SK-N-SH (cell line): Measurements from ENCODE around the gene MLLT1. TPM values are rescaled to one million over a fixed set of nuclear protein-coding genes. Genes with fewer than 3 reads are reported as not detected.

Source experiments
- CTCF ChIA-PET: fragments of 300-600, 350-600 bp; formaldehyde crosslinking; extraction: SDS; loops from one replicate; lab custom pipeline; 2021; lab: Yijun Ruan, JAX
- POLR2A ChIA-PET: fragments of 350-600 bp; sonication (Branson Sonifier 250); formaldehyde crosslinking; extraction: SDS; loops from one replicate; lab custom pipeline; 2020; ENCODE audit warnings: antibody characterized with exemption, inconsistent platforms; lab: Yijun Ruan, JAX
- DNase-seq: peaks from one replicate; pipeline ENCODE4 v3.0.0; 2012
- H2AFZ ChIP-seq: fragments of 200-600 bp; sonication (generic); 2 replicates; pipeline ENCODE4 v1.8.1; 2016; ENCODE audit warnings: antibody characterized with exemption, mild to moderate bottlenecking, low read depth
- H3F3A ChIP-seq: fragments of 200-600 bp; sonication (generic); replicated peaks from 2 replicates; pipeline ENCODE3; 2016; ENCODE audit warnings: antibody characterized with exemption, mild to moderate bottlenecking; ENCODE audit not compliant: insufficient read depth
- H3K27ac ChIP-seq, 2 experiments: fragments of 200-500 bp in 1 of 2; fragments of 200-600 bp in 1 of 2; sonication (Bioruptor generic) in 1 of 2; sonication (generic), shearing (Covaris generic) in 1 of 2; 2 replicates each; pipeline versions ENCODE4 v1.5.1 to v1.6.1; 2014 to 2016; ENCODE audit warnings: low read depth in 2 of 2, inconsistent platforms in 1 of 2, low read length in 1 of 2, mild to moderate bottlenecking in 1 of 2, mixed read lengths in 1 of 2
- H3K27me3 ChIP-seq: fragments of 200-600 bp; sonication (generic), shearing (Covaris generic); 2 replicates; pipeline ENCODE4 v1.6.1; 2016; ENCODE audit warnings: mixed run types; ENCODE audit not compliant: insufficient read depth
- H3K36me3 ChIP-seq, 2 experiments: fragments of 200-500 bp in 1 of 2; fragments of 200-600 bp in 1 of 2; sonication (Bioruptor generic) in 1 of 2; sonication (generic) in 1 of 2; replicated peaks in 1 of 2; 2 replicates each; pipeline versions ENCODE3 to v1.5.1; 2014 to 2016; ENCODE audit warnings: low read length in 1 of 2, mild to moderate bottlenecking in 1 of 2; ENCODE audit not compliant: insufficient read depth in 2 of 2, control insufficient read depth in 1 of 2
- H3K4me1 ChIP-seq, 2 experiments: fragments of 200-500 bp in 1 of 2; fragments of 200-600 bp in 1 of 2; sonication (Bioruptor generic) in 1 of 2; sonication (generic), shearing (Covaris generic) in 1 of 2; 2 replicates each; pipeline versions ENCODE4 v1.5.1 to v1.6.1; 2014 to 2016; ENCODE audit warnings: low read depth in 1 of 2, low read length in 1 of 2, mixed run types in 1 of 2; ENCODE audit not compliant: insufficient read depth in 2 of 2, control insufficient read depth in 1 of 2
- H3K4me2 ChIP-seq: fragments of 200-600 bp; sonication (generic), shearing (Covaris generic); 2 replicates; pipeline ENCODE4 v1.6.1; 2017; ENCODE audit warnings: mixed run types
- H3K4me3 ChIP-seq, 2 experiments: fragments of 200-500 bp in 1 of 2; fragments of 200-600 bp in 1 of 2; sonication (Bioruptor generic) in 1 of 2; sonication (generic), shearing (Covaris generic) in 1 of 2; 2 replicates each; pipeline versions ENCODE4 v1.5.1 to v1.8.1; 2014 to 2016; ENCODE audit warnings: low read depth in 2 of 2, inconsistent platforms in 1 of 2, low read length in 1 of 2, mild to moderate bottlenecking in 1 of 2, mixed read lengths in 1 of 2, moderate library complexity in 1 of 2
- H3K79me2 ChIP-seq: fragments of 200-600 bp; sonication (generic); 2 replicates; pipeline ENCODE4 v1.8.1; 2017; ENCODE audit warnings: mild to moderate bottlenecking; ENCODE audit not compliant: insufficient read depth
- H3K9ac ChIP-seq: fragments of 200-600 bp; sonication (generic); 2 replicates; pipeline ENCODE4 v1.6.1; 2017; ENCODE audit warnings: mixed run types
- H3K9me2 ChIP-seq: fragments of 200-600 bp; sonication (generic); 2 replicates; pipeline ENCODE4 v1.6.1; 2017; ENCODE audit warnings: mixed run types
- H3K9me3 ChIP-seq: fragments of 200-600 bp; sonication (generic); 2 replicates; pipeline ENCODE4 v1.6.1; 2017; ENCODE audit warnings: mixed run types, mild to moderate bottlenecking, moderate library complexity
- H4K20me1 ChIP-seq: fragments of 200-600 bp; sonication (generic); 2 replicates; pipeline ENCODE4 v1.6.1; 2017; ENCODE audit warnings: mild to moderate bottlenecking, mixed run types; ENCODE audit not compliant: insufficient read depth
- FOSL2 ChIP-seq: IDR thresholded peaks from 2 replicates; pipeline ENCODE4 v1.4.0; 2012; ENCODE audit warnings: low read depth, mild to moderate bottlenecking, moderate library complexity, borderline replicate concordance
- FOXM1 ChIP-seq: IDR thresholded peaks from 2 replicates; pipeline ENCODE4 v1.4.0; 2012; ENCODE audit warnings: low read depth, mild to moderate bottlenecking
- GATA2 ChIP-seq: sonication (generic); formaldehyde crosslinking; IDR thresholded peaks from 2 replicates; pipeline ENCODE4 v1.5.0; 2020; ENCODE audit warnings: mild to moderate bottlenecking, missing genetic modification reagents
- JUND ChIP-seq: IDR thresholded peaks from 2 replicates; pipeline ENCODE4 v1.4.0; 2012
- MEF2A ChIP-seq: IDR thresholded peaks from 2 replicates; pipeline ENCODE4 v1.4.0; 2012; ENCODE audit warnings: low read depth, borderline replicate concordance
- RAD21 ChIP-seq: IDR thresholded peaks from 2 replicates; pipeline ENCODE4 v1.6.1; 2012; ENCODE audit warnings: mild to moderate bottlenecking, low read length
- RCOR1 ChIP-seq: fragments of 150-350 bp; IDR thresholded peaks from 2 replicates; pipeline ENCODE4 v1.6.1; 2017; ENCODE audit warnings: antibody characterized with exemption, low read length
- RFX5 ChIP-seq: IDR thresholded peaks from 2 replicates; pipeline ENCODE4 v1.6.1; 2012; ENCODE audit warnings: mild to moderate bottlenecking, improper control_type of control experiment, low read length
- RXRA ChIP-seq: IDR thresholded peaks from 2 replicates; pipeline ENCODE4 v1.4.0; 2012; ENCODE audit warnings: low read depth, mild to moderate bottlenecking, borderline replicate concordance
- SIN3A ChIP-seq: IDR thresholded peaks from 2 replicates; pipeline ENCODE4 v1.6.1; 2012; ENCODE audit warnings: low read depth, mild to moderate bottlenecking, low read length, moderate library complexity, borderline replicate concordance
- YY1 ChIP-seq: IDR thresholded peaks from 2 replicates; pipeline ENCODE4 v1.4.0; 2012; ENCODE audit warnings: low read depth, mild to moderate bottlenecking
- WGBS: methylation state at CpG from one replicate; pipeline ENCODE4 v1.1.6; 2017; ENCODE audit warnings: low lambda C conversion rate; 5-methylcytosine and 5-hydroxymethylcytosine counted together
- polyA plus RNA-seq, 3 experiments: library from polyadenylated mRNA; depleted of rRNA; stranded (reverse); fragments of >200 nt; gene quantifications; 2 replicates each; pipeline ENCODE4 v1.2.3, GENCODE V29; 2012
- TF ChIP-seq, protein P1 (sequence below): fragments of 150-350 bp; IDR thresholded peaks from 2 replicates; pipeline ENCODE4 v1.6.1; 2017; ENCODE audit warnings: antibody characterized with exemption, low read length, low read depth, borderline replicate concordance
- TF ChIP-seq, protein P2 (sequence below): IDR thresholded peaks from 2 replicates; pipeline ENCODE4 v1.4.0; 2012; ENCODE audit warnings: low read depth
- TF ChIP-seq, protein P3 (sequence below): fragments of 200-600 bp; sonication (generic); IDR thresholded peaks from 2 replicates; pipeline ENCODE4 v1.6.1; 2017; ENCODE audit warnings: antibody characterized with exemption, mild to moderate bottlenecking, moderate library complexity

MLLT1 gene
- polyA plus RNA-seq, 1 of the 3 experiments (the other 2 are of a cell fraction), result 19.0 TPM

DNA sequence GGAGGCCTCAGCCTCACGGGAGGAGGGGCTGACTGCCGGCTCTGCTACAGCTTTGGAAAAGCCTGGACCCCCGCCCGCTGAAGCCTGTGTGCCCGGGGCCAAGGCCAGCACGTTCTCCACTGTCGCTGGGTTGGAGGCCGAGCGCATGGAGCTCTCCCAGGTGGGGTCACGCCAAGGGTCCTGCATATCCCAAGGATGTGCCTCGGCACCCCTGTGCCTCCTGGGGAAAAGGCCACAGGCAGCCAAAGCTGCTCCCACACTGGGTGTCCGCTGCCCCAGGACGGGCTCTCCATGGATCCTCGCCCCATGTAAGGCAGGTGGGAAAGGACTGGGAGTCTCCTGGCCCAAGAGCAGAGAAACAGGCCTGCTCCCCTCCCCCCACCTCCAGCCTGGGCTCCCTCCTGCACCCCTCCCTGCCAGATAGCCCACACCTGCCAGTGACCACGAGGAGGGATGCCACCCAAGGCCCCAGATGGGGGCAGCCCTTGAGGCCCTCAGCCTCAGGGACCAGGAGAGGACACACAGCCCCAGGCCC, 64.0 kb downstream of the MLLT1 start:
- DNase-seq, result peak; percentile 32
- WGBS, result 100% methylated on average over 1 of the region's 15 CpGs

DNA sequence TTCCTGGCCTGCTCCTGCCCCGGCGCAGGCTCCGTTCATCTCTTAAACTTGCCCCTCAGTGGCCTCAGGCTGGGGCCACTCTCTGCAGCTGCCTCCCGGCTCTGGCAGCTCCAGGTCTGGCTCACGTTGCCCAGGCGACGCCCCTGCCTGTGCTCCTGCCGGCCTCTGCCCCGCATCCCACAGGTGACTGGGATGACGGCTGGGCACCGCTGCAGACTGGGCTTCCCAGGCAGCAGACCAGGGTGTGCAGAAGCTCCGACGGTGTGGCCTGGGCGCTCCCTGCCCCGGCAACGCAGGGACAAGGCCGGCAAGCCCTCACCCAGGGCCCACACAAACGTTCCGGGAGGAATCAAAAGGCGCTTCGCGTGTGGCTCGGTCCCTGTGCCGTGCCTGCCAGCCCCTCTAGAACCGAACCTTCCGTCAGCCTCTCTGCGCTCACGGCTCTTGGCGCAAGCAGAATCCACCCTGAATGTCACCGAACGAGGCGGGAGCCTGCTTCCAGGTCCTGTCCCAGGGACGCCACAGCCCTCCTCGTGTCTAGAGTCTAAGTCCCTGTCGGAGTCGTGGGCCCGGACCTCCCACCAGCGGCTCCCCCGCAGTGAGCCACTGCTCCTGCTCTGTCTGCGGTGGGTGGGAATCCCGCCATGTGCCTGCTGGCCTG, 64.8 kb downstream of the MLLT1 start:
- TF ChIP-seq FOXM1 (no peak), SIN3A (no peak)
- Histone ChIP-seq H3K4me3 (no peak overlapping the region), H3K9ac (no peak overlapping the region), H4K20me1 (peaks cover 5% of the 10 kb centered on the region; the same call in 1 of the 2 replicates), H3K4me1 (peaks cover 0 to 33% of the 10 kb centered on the region in 2 experiments; a peak in 1 of 4 replicates), H3K9me2 (no peaks in the 10 kb centered on the region), H3K27ac (no peak overlapping the region), H3K27me3 (no peaks in the 10 kb centered on the region), H3K36me3 (peaks cover 0 to 28% of the 10 kb centered on the region in 2 experiments), H3F3A (no peaks in the 10 kb centered on the region), H3K9me3 (no peaks in the 10 kb centered on the region), H3K4me2 (no peak overlapping the region), H3K79me2 (no peaks in the 10 kb centered on the region), H2AFZ (no peak overlapping the region)
- ChIA-PET POLR2A (no interaction called here), CTCF (interaction anchor here (1.1 to 1.2 kb wide), 2 partner anchors 48 to 56 kb away, joined by 3 read pairs; no protein-coding TSS in a partner anchor)
- 95% methylated on average over 20 of the region's 41 CpGs for WGBS
- DNase-seq, result no peak

More for the DNA sequence above, 64.0 kb downstream of the MLLT1 start:
- Histone ChIP-seq H3K79me2 (no peaks in the 10 kb centered on the region), H3K4me2 (no peak overlapping the region), H4K20me1 (peaks cover 5% of the 10 kb centered on the region; the same call in 1 of the 2 replicates), H3K9me2 (no peaks in the 10 kb centered on the region), H3K36me3 (peaks cover 0 to 28% of the 10 kb centered on the region in 2 experiments), H2AFZ (no peak overlapping the region), H3F3A (no peaks in the 10 kb centered on the region), H3K27ac (peak overlapping the region in 1 of 2 experiments; percentile 22; a peak in 1 of 4 replicates), H3K27me3 (no peaks in the 10 kb centered on the region), H3K4me3 (no peak overlapping the region), H3K9ac (no peak overlapping the region), H3K9me3 (no peaks in the 10 kb centered on the region), H3K4me1 (peaks cover 0 to 33% of the 10 kb centered on the region in 2 experiments; a peak in 1 of 4 replicates)
- CTCF ChIA-PET, result interaction anchor here (0.5 to 1.1 kb wide), 2 partner anchors 45 to 90 kb away, joined by 3 read pairs; no protein-coding TSS in a partner anchor
- TF ChIP-seq YY1, result no peak
- TF ChIP-seq RFX5, result no peak
- no peak for TF ChIP-seq SIN3A
- no peak for TF ChIP-seq FOSL2
- no peak for TF ChIP-seq GATA2
- TF ChIP-seq RCOR1, result no peak
- TF ChIP-seq RXRA, result no peak
- TF ChIP-seq, protein P1, sequence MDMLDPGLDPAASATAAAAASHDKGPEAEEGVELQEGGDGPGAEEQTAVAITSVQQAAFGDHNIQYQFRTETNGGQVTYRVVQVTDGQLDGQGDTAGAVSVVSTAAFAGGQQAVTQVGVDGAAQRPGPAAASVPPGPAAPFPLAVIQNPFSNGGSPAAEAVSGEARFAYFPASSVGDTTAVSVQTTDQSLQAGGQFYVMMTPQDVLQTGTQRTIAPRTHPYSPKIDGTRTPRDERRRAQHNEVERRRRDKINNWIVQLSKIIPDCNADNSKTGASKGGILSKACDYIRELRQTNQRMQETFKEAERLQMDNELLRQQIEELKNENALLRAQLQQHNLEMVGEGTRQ, result no peak
- no peak for TF ChIP-seq MEF2A
- TF ChIP-seq, protein P2, sequence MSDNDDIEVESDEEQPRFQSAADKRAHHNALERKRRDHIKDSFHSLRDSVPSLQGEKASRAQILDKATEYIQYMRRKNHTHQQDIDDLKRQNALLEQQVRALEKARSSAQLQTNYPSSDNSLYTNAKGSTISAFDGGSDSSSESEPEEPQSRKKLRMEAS, result no peak
- no peak for TF ChIP-seq FOXM1
- TF ChIP-seq RAD21, result no peak
- no peak for TF ChIP-seq JUND
- TF ChIP-seq, protein P3, sequence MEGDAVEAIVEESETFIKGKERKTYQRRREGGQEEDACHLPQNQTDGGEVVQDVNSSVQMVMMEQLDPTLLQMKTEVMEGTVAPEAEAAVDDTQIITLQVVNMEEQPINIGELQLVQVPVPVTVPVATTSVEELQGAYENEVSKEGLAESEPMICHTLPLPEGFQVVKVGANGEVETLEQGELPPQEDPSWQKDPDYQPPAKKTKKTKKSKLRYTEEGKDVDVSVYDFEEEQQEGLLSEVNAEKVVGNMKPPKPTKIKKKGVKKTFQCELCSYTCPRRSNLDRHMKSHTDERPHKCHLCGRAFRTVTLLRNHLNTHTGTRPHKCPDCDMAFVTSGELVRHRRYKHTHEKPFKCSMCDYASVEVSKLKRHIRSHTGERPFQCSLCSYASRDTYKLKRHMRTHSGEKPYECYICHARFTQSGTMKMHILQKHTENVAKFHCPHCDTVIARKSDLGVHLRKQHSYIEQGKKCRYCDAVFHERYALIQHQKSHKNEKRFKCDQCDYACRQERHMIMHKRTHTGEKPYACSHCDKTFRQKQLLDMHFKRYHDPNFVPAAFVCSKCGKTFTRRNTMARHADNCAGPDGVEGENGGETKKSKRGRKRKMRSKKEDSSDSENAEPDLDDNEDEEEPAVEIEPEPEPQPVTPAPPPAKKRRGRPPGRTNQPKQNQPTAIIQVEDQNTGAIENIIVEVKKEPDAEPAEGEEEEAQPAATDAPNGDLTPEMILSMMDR, result no peak
- POLR2A ChIA-PET, result no interaction called here
